Immature natural killer cell (primary cell): ENCODE results near the gene WDR5. TPM values are rescaled to one million over a fixed set of nuclear protein-coding genes. Genes with fewer than 3 reads are reported as not detected.
"Not testable (repeated sequence)": the region's sequence is repeated elsewhere in the genome, so short reads cannot be mapped to it uniquely, and the experiment has no call there.

Experiments used
- DNase-seq, 3 donors: peaks; one replicate each; pipeline ENCODE4 v3.0.0; 2022; ENCODE audit warnings: mixed read lengths in 1 of 3
- H3K27ac Mint-ChIP-seq, 6 donors: one replicate each; pipeline ENCODE4 v1.8.0; 2020; ENCODE audit warnings: mixed read lengths in 6 of 6, mild to moderate bottlenecking in 5 of 6, inconsistent platforms in 4 of 6, moderate library complexity in 3 of 6
- H3K27me3 Mint-ChIP-seq, 3 donors: one replicate each; pipeline ENCODE4 v1.8.0; 2020 to 2021; ENCODE audit warnings: low read depth in 3 of 3, mild to moderate bottlenecking in 3 of 3, mixed read lengths in 3 of 3, moderate library complexity in 3 of 3, inconsistent platforms in 1 of 3
- H3K36me3 Mint-ChIP-seq, 3 donors: one replicate each; pipeline ENCODE4 v1.8.0; 2020; ENCODE audit warnings: mixed read lengths in 3 of 3, inconsistent platforms in 2 of 3, mild to moderate bottlenecking in 2 of 3
- H3K4me1 Mint-ChIP-seq, 2 donors: one replicate each; pipeline ENCODE4 v1.8.0; 2020; ENCODE audit warnings: inconsistent platforms in 2 of 2, mild to moderate bottlenecking in 2 of 2, mixed read lengths in 2 of 2, moderate library complexity in 1 of 2
- H3K4me3 Mint-ChIP-seq, 5 donors: one replicate each; pipeline ENCODE4 v1.8.0; 2020; ENCODE audit warnings: mild to moderate bottlenecking in 5 of 5, mixed read lengths in 5 of 5, inconsistent platforms in 3 of 5, moderate library complexity in 3 of 5
- H3K9me3 Mint-ChIP-seq, 6 donors: one replicate each; pipeline ENCODE4 v1.8.0; 2020; ENCODE audit warnings: mild to moderate bottlenecking in 6 of 6, mixed read lengths in 6 of 6, inconsistent platforms in 4 of 6, moderate library complexity in 3 of 6
- polyA plus RNA-seq, 3 donors: library from polyadenylated mRNA; unstranded; fragments of 300-500 nt; fragmentation: Illumina TruSeq; gene quantifications; one replicate each; pipeline ENCODE4 v1.2.3, GENCODE V29; 2021

Gene WDR5
- 10 to 100 TPM; 11.2 to 15.1 (median 14.7) TPM for polyA plus RNA-seq

DNA sequence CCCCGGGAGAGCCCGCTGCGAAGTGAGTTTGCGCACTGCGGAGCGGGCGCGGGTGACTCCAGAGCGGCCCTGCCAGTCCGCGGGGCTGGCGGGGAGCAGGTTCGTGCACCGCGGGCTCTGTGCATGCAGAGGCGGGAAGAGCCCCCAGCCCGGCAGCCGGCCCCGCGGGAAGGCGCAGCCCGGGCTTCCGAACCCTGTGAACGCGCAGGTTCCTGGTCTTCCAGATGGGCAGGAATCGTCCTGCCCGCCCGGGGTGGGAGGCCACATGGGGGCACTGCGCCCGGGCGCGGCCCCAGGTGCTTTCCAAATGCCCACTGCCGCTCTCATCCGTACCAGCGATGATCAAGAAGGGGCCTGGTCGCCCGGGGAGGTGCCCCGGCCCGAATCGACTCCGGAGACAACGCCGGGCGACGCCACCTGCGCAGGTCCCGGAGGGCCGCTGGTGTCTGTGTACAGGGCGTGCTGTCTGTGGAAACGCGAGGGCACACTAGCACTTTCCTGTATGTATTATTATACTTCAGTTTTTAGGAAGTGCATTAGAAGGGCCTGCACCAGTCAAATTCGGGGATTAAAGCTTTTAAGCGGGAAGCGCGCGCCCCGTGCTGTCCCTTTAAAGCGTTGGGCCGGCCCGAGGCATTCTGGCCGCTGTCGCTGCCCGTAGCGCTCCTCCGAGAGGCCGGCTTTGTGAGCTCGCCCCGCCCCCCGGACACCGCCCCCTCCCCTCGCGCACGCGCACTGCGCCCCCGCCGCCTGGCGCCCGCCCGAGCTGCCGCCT lies at the start of gene WDR5:
WDR5 (plus strand) TSS at position 740 of the 775 bp plus-strand sequence. CDS start 3,796 bp downstream, outside the sequence.
- Mint-ChIP-seq H3K27me3 (peaks cover 2 to 16% (median 2%) of the 10 kb centered on the region in 3 donors), H3K4me1 (peaks cover 40 to 49% of the 10 kb centered on the region in 2 donors), H3K9me3 (no peaks in the 10 kb centered on the region), H3K36me3 (peaks cover 1 to 5% (median 3%) of the 10 kb centered on the region in 3 donors), H3K4me3 (peak within 1 kb of the TSS; percentile 86 to 91 (median 89)), H3K27ac (peak within 1 kb of the TSS; percentile 65 to 90 (median 73))
- peak; percentile 89 to 92 (median 91) for DNase-seq

DNA sequence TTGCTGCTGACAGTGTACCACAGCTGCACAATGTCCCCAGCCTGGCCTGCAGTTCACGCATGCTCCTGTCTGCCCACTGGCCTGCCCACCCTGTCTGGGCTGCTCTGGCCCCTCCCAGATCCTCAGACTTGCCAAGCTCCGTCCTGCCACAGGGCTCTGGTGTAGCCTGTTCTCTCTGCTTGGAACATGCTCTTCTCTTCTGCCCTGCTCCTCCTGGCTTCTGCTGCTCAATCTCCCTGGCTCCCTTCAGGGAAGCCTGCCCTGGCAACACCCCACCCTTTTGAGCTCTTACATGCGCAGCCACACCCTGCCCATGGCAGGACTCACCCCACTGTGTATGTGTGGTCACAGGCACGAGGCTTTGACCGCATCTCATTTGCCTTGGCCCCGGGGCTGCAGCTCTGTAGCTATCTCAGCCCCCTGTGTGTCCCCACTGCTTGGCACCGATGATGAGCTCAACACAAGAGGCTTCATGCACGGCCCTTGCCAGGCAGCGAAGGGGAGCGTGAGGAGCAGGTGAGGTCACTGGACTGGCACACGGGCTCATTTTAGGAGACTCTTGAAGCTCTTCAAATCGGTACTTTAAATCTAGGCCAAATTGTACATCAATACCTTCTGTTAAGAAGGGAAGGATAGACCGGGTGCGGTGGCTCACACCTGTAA lies 47.7 kb upstream of the WDR5 start:
- Mint-ChIP-seq H3K4me1 (no peaks in the 10 kb centered on the region), H3K27ac (no peak overlapping the region), H3K27me3 (peaks cover 0 to 6% (median 2%) of the 10 kb centered on the region in 3 donors), H3K4me3 (no peak overlapping the region), H3K9me3 (peaks cover 0 to 3% (median 0%) of the 10 kb centered on the region in 6 donors), H3K36me3 (no peaks in the 10 kb centered on the region)
- DNase-seq: no peak

DNA sequence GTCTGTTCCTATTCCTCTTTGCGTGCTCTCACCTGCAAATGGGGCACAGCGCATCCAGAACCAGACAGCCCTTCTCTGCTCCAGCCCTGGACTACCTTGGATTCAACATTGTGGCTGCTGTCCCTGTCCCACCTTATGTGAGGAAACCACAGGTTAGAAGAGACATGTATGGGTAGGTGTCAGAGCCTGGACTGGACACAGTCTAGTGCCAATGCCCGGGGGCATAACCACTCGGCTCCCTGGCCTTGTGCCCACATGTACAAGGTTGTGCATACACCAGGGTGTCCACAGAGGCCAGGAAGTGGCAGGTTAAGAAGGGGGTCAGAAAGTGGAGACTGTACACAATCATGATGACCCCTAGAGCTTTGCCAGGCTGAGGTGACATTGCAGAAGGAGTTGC lies 45.9 kb upstream of the WDR5 start:
- Mint-ChIP-seq H3K9me3 (peaks cover 0 to 3% (median 0%) of the 10 kb centered on the region in 6 donors), H3K27ac (no peak overlapping the region), H3K4me1 (no peaks in the 10 kb centered on the region), H3K36me3 (no peaks in the 10 kb centered on the region), H3K27me3 (peaks cover 3 to 9% (median 6%) of the 10 kb centered on the region in 3 donors), H3K4me3 (no peak overlapping the region)
- no peak for DNase-seq

DNA sequence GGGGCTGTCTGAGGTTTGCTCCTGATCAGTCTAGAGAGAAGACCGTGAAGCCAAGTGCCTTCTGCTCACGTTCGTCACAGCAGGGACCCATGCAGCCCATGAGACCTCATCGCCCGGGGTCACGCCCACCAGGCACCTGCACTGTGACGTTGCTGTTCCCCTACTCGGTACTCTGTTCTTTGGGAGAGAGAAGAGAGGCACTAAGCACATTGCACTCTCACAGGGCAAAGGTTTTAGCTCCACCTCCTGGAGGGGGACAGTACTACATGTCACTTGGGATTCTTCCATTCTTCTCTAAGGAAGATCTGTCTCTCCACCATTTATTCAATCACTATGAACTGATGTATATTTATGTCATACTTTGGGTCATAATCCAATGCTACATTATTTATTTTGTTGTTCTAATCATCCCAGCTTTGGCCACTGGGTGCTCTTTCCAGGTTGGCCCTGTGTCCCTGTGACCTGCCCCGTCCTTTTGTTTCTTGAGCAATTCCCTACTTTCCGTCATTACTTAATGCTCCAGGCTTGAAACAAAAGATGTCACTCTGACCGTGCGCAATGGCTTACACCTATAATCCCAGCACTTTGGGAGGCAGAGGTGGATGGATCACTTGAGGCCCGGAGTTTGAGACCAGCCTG lies 36.6 kb upstream of the WDR5 start:
- no peaks in the 10 kb centered on the region for H3K9me3 Mint-ChIP-seq
- no peaks in the 10 kb centered on the region for H3K36me3 Mint-ChIP-seq
- peak; percentile 38 to 47 (median 45) for DNase-seq
- peaks cover 0 to 13% (median 2%) of the 10 kb centered on the region in 3 donors for H3K27me3 Mint-ChIP-seq
- H3K27ac Mint-ChIP-seq: no peak overlapping the region
- H3K4me3 Mint-ChIP-seq: no peak overlapping the region
- no peaks in the 10 kb centered on the region for H3K4me1 Mint-ChIP-seq

DNA sequence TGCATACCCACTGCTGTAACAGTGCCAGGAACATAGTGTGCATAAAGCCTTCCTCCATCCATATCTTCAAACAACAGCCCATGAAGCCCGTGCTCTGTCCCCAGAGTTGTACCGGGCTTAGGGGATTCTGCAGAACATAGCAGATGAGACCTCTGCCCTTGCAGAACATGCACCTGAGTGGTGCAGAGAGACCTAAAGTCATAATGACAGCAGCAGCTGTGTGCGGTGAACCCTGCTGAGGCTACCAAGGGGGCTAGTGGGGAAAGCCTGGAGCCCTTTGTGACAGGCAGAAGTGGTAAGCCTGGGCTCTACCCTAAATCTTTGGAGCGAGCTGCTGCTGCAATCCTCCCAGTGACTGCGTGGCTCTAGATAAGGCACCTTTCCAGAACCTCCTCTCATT lies 35.8 kb upstream of the WDR5 start:
- no peak overlapping the region for H3K4me3 Mint-ChIP-seq
- no peak for DNase-seq
- no peaks in the 10 kb centered on the region for H3K36me3 Mint-ChIP-seq
- H3K9me3 Mint-ChIP-seq: no peaks in the 10 kb centered on the region
- H3K27ac Mint-ChIP-seq: no peak overlapping the region
- peaks cover 0 to 13% (median 0%) of the 10 kb centered on the region in 3 donors for H3K27me3 Mint-ChIP-seq
- no peaks in the 10 kb centered on the region for H3K4me1 Mint-ChIP-seq

DNA sequence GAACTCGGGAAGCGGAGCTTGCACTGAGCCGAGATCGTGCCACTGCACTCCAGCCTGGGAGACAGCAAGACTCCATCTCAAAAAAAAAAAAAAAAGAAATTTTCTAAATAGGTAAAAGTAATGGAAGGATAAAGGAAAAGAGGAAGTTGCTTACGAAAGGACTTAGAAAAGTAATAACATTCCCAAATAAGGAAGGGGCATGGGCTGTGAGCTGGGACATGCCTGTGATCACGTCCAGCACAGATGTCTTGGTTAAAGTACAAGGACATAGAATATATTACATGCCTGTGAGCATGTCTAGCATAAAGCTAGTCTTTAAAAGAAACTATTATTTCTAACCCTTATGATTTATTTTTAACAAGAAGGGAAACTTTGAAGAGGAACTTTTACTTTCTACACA lies 34.7 kb upstream of the WDR5 start:
- H3K36me3 Mint-ChIP-seq, H3K4me1 Mint-ChIP-seq, H3K27ac Mint-ChIP-seq, DNase-seq, H3K9me3 Mint-ChIP-seq, H3K4me3 Mint-ChIP-seq: not testable (repeated sequence)
- H3K27me3 Mint-ChIP-seq: peaks cover 0 to 14% (median under 1%) of the 10 kb centered on the region in 3 donors

DNA sequence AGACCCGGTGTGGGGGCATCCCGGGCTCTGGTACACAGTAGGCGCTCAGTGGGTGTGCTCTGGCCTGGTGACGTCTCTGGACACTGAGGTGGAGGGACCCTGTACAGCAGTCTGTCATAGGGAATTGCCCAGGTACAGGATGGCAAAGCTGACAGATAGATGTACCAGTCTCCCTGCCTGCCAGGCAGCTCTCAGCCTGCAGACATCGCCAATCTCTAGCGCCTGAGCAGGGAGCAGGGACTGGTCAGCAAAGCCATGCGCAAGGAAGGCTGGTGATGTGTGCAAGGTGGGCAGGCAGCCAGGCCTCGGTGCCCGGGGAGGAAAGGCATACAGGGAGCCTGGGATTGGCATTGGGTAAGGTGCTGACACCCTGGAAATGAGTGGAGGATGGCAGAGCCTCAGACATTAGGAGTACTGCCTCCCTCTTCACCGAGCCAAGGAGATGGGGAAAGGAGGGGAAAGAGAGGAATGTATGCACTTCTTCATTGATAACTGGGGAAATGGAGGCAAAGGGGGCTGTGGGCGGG lies 34.2 kb upstream of the WDR5 start:
- no peaks in the 10 kb centered on the region for H3K4me1 Mint-ChIP-seq
- no peak overlapping the region for H3K4me3 Mint-ChIP-seq
- no peaks in the 10 kb centered on the region for H3K9me3 Mint-ChIP-seq
- no peaks in the 10 kb centered on the region for H3K36me3 Mint-ChIP-seq
- peaks cover 0 to 17% (median 4%) of the 10 kb centered on the region in 3 donors for H3K27me3 Mint-ChIP-seq
- no peak for DNase-seq
- no peak overlapping the region for H3K27ac Mint-ChIP-seq

DNA sequence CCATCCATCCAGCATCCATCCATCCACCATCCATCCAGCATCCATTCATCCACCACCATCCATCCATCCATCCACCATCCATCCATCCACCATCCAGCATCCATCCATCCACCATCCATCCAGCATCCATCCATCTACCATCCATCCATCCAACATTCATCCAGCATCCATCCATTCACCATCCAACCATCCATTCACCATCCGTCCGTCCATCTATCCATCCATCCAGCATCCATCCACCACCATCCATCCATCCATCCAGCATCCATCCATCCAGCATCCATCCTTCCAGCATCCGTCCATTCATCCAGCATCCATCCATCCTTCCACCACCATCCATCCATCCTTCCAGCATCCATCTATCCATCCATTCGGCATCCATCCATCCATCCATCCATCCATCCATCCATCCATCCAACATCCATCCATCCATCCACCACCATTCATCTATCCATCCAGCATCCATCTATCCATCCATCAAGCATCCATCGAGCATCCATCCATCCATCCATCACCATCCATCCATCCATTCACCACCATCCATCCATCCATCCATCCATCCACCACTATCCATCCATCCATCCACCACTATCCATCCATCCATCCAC lies 32.4 kb upstream of the WDR5 start:
- Mint-ChIP-seq H3K36me3 (no peaks in the 10 kb centered on the region), H3K9me3 (no peaks in the 10 kb centered on the region), H3K27me3 (peaks cover 0 to 15% (median 8%) of the 10 kb centered on the region in 3 donors), H3K27ac (peak overlapping the region in 2 of 6 donors; percentile 1 to 30), H3K4me3 (no peak overlapping the region), H3K4me1 (no peaks in the 10 kb centered on the region)
- no peak for DNase-seq

DNA sequence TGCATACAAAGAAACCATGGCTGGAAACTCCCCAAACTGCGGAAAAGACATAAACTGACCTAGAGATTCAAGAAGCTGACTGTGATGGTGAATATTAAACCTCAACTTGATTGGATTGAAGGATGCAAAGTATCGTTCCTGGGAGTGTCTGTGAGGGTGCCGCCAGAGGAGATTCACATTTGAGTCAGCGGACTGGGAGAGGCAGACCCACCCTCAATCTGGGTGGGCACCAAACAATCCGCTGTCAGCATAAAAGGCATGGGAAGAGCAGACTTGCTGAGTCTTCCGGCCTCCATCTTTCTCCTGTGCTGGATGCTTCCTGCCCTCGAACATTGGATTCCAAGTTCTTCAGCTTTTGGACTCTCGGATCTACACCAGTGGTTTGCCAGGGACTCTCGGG lies 24.8 kb upstream of the WDR5 start:
- Mint-ChIP-seq H3K27ac (no peak overlapping the region), H3K36me3 (no peaks in the 10 kb centered on the region), H3K4me1 (no peaks in the 10 kb centered on the region), H3K9me3 (no peaks in the 10 kb centered on the region), H3K27me3 (peaks cover 0 to 12% (median 8%) of the 10 kb centered on the region in 3 donors), H3K4me3 (no peak overlapping the region)
- DNase-seq: no peak

DNA sequence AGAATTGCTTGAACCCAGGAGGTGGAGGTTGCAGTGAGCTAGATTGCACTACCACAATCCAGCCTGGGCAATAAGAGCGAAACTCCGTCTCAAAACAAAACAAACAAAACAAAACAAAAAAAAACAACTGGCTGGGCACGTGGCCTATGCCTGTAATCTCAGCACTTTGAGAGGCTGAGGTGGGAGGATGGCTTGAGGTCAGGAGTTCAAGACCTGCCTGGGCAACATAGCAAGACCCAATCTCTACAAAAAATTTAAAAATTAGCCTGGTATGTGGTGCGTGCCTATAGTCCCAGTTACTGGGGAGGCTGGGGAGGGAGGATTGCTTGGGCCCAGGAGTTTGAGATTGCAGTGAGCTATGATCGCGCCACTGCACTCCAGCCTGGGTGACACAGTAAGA lies 23.3 kb upstream of the WDR5 start:
- Mint-ChIP-seq H3K4me1 (no peaks in the 10 kb centered on the region), H3K9me3 (no peaks in the 10 kb centered on the region), H3K27ac (no peak overlapping the region), H3K27me3 (peaks cover 0 to 5% (median 5%) of the 10 kb centered on the region in 3 donors), H3K36me3 (no peaks in the 10 kb centered on the region), H3K4me3 (no peak overlapping the region)
- no peak for DNase-seq

DNA sequence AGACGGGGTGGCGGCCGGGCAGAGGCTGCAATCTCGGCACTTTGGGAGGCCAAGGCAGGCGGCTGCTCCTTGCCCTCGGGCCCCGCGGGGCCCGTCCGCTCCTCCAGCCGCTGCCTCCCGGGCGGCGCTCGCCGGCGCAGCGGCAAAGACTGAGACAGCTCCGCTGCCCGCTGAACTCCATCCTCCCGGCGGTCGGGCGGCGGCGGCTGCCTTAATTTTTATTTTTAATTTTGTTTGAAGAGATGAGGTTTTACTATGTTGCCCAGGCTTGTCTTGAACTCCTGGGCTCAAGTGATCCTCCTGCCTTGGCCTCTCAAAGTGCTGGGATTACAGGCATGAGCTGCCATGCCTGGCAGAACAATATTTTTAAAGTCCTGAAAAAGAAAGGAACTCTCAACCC lies 16.9 kb upstream of the WDR5 start:
- not testable (repeated sequence) for DNase-seq, H3K27me3 Mint-ChIP-seq, H3K4me3 Mint-ChIP-seq, H3K4me1 Mint-ChIP-seq, H3K9me3 Mint-ChIP-seq, H3K27ac Mint-ChIP-seq, H3K36me3 Mint-ChIP-seq

DNA sequence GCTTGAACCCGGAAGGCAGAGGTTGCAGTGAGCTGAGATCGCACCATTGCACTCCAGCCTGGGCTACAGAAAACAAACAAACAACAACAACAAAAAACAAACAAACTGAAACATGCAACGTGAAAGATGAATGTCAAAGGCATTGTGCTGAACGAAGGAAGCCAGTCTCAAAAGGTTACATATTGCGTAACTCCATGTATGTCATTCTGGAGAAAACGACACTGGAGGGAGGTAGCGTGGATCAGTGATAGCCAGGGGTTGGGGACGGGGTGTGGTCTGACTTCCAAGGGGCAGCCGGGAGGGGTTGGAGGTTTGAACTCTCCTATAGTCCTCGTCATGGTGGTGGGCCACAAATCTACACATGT lies 12.1 kb upstream of the WDR5 start:
- no peaks in the 10 kb centered on the region for H3K9me3 Mint-ChIP-seq
- peaks cover 0 to 4% (median 2%) of the 10 kb centered on the region in 3 donors for H3K27me3 Mint-ChIP-seq
- DNase-seq: no peak
- H3K36me3 Mint-ChIP-seq: no peaks in the 10 kb centered on the region
- H3K4me1 Mint-ChIP-seq: no peaks in the 10 kb centered on the region
- no peak overlapping the region for H3K27ac Mint-ChIP-seq
- H3K4me3 Mint-ChIP-seq: no peak overlapping the region

DNA sequence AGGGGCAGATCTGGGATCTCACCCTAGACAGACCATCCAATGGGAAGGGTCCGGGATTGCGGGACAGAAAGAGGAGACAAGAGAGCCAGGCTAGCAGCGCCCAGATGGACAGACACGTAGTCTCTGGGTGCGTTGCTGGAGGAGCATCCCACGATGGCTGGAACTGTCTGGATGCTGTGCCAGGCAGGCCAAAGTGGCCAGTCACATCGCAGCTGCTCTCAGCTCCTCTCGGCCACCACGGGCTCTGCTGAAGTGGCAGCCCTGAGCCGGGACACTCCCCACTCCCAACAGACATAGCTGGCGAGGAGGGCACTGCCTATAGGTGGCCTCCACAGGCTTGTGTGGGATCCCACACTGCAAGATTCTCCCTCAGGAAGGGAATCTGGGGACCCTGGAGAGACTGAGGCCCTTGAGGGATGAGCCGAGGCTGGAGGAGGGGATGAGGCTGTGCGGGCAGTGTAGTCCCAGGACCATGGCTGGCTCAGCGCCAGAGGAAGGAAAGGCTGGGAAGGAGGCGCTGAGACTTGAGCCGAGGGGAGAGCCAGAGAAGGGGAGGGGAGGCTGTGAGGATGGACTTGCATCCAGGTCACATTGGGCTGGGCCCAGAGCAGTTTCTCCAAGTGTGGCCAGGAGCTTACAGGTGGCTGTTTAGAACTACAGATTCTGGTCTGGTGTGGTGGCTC lies 10.3 kb upstream of the WDR5 start:
- H3K9me3 Mint-ChIP-seq: no peaks in the 10 kb centered on the region
- no peak overlapping the region for H3K27ac Mint-ChIP-seq
- H3K4me1 Mint-ChIP-seq: no peaks in the 10 kb centered on the region
- no peak for DNase-seq
- H3K4me3 Mint-ChIP-seq: no peak overlapping the region
- peaks cover 0 to 4% (median 2%) of the 10 kb centered on the region in 3 donors for H3K27me3 Mint-ChIP-seq
- H3K36me3 Mint-ChIP-seq: no peaks in the 10 kb centered on the region
